Measurements from ENCODE around the gene C16orf92.

DNA sequence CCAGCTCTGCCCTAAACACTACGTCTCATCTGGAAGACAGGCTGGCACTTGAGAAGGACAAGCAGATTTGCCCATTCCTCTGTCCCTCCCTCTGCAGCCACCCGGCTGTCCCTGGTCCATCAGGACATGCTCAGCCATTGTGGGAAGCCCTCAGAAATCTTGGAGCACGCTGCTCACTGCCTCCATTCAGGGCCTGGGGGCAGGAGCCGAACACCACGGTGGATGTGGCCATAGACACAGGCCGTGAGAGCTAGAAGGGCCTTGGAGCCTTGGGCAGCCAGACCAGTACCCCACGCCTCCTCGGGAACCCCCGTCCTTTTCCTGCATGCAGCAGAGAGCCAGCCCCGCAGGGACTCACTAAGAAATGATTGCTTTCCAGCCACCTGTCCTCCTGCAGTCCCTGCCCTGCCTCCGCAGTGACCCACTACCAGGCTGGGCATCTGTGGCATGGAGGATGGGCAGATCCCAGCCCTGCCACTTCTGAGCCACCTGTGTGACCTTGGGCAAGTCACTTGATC lies 15.6 kb upstream of the C16orf92 start:
- TF ChIP-seq, protein P1, sequence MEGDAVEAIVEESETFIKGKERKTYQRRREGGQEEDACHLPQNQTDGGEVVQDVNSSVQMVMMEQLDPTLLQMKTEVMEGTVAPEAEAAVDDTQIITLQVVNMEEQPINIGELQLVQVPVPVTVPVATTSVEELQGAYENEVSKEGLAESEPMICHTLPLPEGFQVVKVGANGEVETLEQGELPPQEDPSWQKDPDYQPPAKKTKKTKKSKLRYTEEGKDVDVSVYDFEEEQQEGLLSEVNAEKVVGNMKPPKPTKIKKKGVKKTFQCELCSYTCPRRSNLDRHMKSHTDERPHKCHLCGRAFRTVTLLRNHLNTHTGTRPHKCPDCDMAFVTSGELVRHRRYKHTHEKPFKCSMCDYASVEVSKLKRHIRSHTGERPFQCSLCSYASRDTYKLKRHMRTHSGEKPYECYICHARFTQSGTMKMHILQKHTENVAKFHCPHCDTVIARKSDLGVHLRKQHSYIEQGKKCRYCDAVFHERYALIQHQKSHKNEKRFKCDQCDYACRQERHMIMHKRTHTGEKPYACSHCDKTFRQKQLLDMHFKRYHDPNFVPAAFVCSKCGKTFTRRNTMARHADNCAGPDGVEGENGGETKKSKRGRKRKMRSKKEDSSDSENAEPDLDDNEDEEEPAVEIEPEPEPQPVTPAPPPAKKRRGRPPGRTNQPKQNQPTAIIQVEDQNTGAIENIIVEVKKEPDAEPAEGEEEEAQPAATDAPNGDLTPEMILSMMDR (IDR thresholded peaks at IDR 0.05): no peak
- TF ChIP-seq POLR2A (IDR thresholded peaks at IDR 0.05): no peak
